IMR-90 (cell line): ENCODE data around the gene CES4A. TPM values are rescaled to one million over a fixed set of nuclear protein-coding genes. Genes with fewer than 3 reads are reported as not detected.

Experiments
- ATAC-seq: fragments of 200-7000 bp; cut with Tn5 transposase; 2 replicates; pipeline ENCODE4 v1.9.1; 2020; ENCODE audit warnings: low read depth, mild to moderate bottlenecking, moderate library complexity
- BruUV-seq: library from RNA; stranded (reverse); fragments of 400-500 nt; replicated peaks from 2 replicates; lab custom pipeline; 2021; lab: Mats Ljungman, UMichigan
- CTCF ChIA-PET: fragments of 300-600 bp; formaldehyde crosslinking; extraction: SDS; loops from one replicate; lab custom pipeline; 2021; ENCODE audit warnings: antibody characterized with exemption; lab: Yijun Ruan, JAX
- POLR2A ChIA-PET: fragments of 300-600 bp; sonication (Branson Sonifier 250); formaldehyde crosslinking; loops from one replicate; lab custom pipeline; 2022; ENCODE audit warnings: antibody characterized with exemption; ENCODE audit not compliant: unreplicated experiment; lab: Charles Lee
- DNase-seq: peaks from one replicate; pipeline ENCODE4 v3.0.0; 2013
- H2AFZ ChIP-seq: replicated peaks from 2 replicates; pipeline ENCODE3; 2013; ENCODE audit warnings: low read length, mild to moderate bottlenecking; ENCODE audit not compliant: poor library complexity
- H2AK5ac ChIP-seq: 2 replicates; pipeline ENCODE4 v1.6.1; 2013; ENCODE audit warnings: low read depth, low read length, inconsistent platforms
- H2AK9ac ChIP-seq: replicated peaks from 2 replicates; pipeline ENCODE3; 2013; ENCODE audit warnings: mild to moderate bottlenecking, low read depth, low read length, moderate library complexity; ENCODE audit not compliant: poor library complexity
- H2BK120ac ChIP-seq: 2 replicates; pipeline ENCODE4 v1.6.1; 2013; ENCODE audit warnings: low read depth, low read length, inconsistent platforms
- H2BK15ac ChIP-seq: 3 replicates; pipeline ENCODE4 v1.6.1; 2013; ENCODE audit warnings: low read depth, low read length, inconsistent platforms
- H2BK20ac ChIP-seq: 2 replicates; pipeline ENCODE4 v1.6.1; 2013; ENCODE audit warnings: low read depth, mild to moderate bottlenecking, inconsistent platforms, low read length, moderate library complexity
- H2BK5ac ChIP-seq: 2 replicates; pipeline ENCODE4 v1.6.1; 2013; ENCODE audit warnings: mild to moderate bottlenecking, low read depth, low read length, inconsistent platforms; ENCODE audit not compliant: poor library complexity, severe bottlenecking
- H3K14ac ChIP-seq: replicated peaks from 2 replicates; pipeline ENCODE4 v1.6.1; 2013; ENCODE audit warnings: low read depth, low read length, inconsistent platforms
- H3K18ac ChIP-seq: 2 replicates; pipeline ENCODE4 v1.6.1; 2013; ENCODE audit warnings: low read depth, low read length, control low read depth
- H3K23ac ChIP-seq: 2 replicates; pipeline ENCODE4 v1.6.1; 2013; ENCODE audit warnings: low read depth, low read length, inconsistent platforms
- H3K27ac ChIP-seq: 2 replicates; pipeline ENCODE4 v1.5.1; 2013; ENCODE audit warnings: mild to moderate bottlenecking, control low read depth, low read length; ENCODE audit not compliant: insufficient read depth
- H3K27me3 ChIP-seq: 2 replicates; pipeline ENCODE4 v1.6.1; 2013; ENCODE audit warnings: low read length; ENCODE audit not compliant: control insufficient read depth, insufficient read depth
- H3K36me3 ChIP-seq: 2 replicates; pipeline ENCODE4 v1.6.1; 2013; ENCODE audit warnings: low read length, mixed read lengths; ENCODE audit not compliant: control insufficient read depth, insufficient read depth
- H3K4ac ChIP-seq: 2 replicates; pipeline ENCODE4 v1.6.1; 2013; ENCODE audit warnings: low read depth, low read length, inconsistent platforms
- H3K4me1 ChIP-seq: 2 replicates; pipeline ENCODE4 v1.6.1; 2013; ENCODE audit warnings: low read length, mixed read lengths; ENCODE audit not compliant: control insufficient read depth, insufficient read depth
- H3K4me2 ChIP-seq: 2 replicates; pipeline ENCODE4 v1.6.1; 2013; ENCODE audit warnings: low read depth, mild to moderate bottlenecking, control low read depth, low read length, moderate library complexity
- H3K4me3 ChIP-seq: 2 replicates; pipeline ENCODE4 v1.5.1; 2013; ENCODE audit warnings: low read depth, mild to moderate bottlenecking, control low read depth, low read length, moderate library complexity; ENCODE audit not compliant: insufficient read depth
- H3K56ac ChIP-seq: 2 replicates; pipeline ENCODE4 v1.6.1; 2013; ENCODE audit warnings: low read length, inconsistent platforms; ENCODE audit not compliant: insufficient read depth; ENCODE audit errors: extremely low read depth
- H3K79me1 ChIP-seq, 2 experiments: 2 replicates each; pipeline ENCODE4 v1.6.1; 2013; ENCODE audit warnings: low read length in 2 of 2, inconsistent platforms in 1 of 2, low read depth in 1 of 2
- H3K9ac ChIP-seq: 2 replicates; pipeline ENCODE4 v1.6.1; 2013; ENCODE audit warnings: low read depth, low read length, control low read depth
- H3K9me1 ChIP-seq: 2 replicates; pipeline ENCODE4 v1.6.1; 2013; ENCODE audit warnings: low read length, inconsistent platforms; ENCODE audit not compliant: insufficient read depth
- H3K9me3 ChIP-seq: 2 replicates; pipeline ENCODE4 v1.6.1; 2013; ENCODE audit warnings: low read length; ENCODE audit not compliant: control insufficient read depth, insufficient read depth
- H4K20me1 ChIP-seq: 2 replicates; pipeline ENCODE4 v1.6.1; 2013; ENCODE audit warnings: low read length, inconsistent platforms; ENCODE audit not compliant: insufficient read depth
- H4K5ac ChIP-seq: 2 replicates; pipeline ENCODE4 v1.6.1; 2013; ENCODE audit warnings: mild to moderate bottlenecking, low read depth, low read length, control low read depth
- H4K8ac ChIP-seq, 2 experiments: 2 replicates each; pipeline ENCODE4 v1.6.1; 2013; ENCODE audit warnings: low read depth in 2 of 2, low read length in 2 of 2, control low read depth in 1 of 2, inconsistent platforms in 1 of 2
- H4K91ac ChIP-seq: 2 replicates; pipeline ENCODE4 v1.6.1; 2013; ENCODE audit warnings: low read depth, low read length, inconsistent platforms; ENCODE audit not compliant: insufficient read depth
- CEBPB ChIP-seq: IDR thresholded peaks from 2 replicates; pipeline ENCODE4 v1.6.1; 2012; ENCODE audit warnings: low read depth, low read length, improper control_type of control experiment
- CHD1 ChIP-seq: IDR thresholded peaks from 2 replicates; pipeline ENCODE4 v1.6.1; 2012; ENCODE audit warnings: low read depth, low read length, improper control_type of control experiment
- MAZ ChIP-seq: IDR thresholded peaks from 2 replicates; pipeline ENCODE4 v1.6.1; 2012; ENCODE audit warnings: low read depth, mild to moderate bottlenecking, low read length, improper control_type of control experiment, moderate library complexity, borderline replicate concordance
- NFE2L2 ChIP-seq: fragments of 150-350 bp; IDR thresholded peaks from 2 replicates; pipeline ENCODE4 v1.6.1; 2016; ENCODE audit warnings: low read depth, mild to moderate bottlenecking, low read length
- POLR2A ChIP-seq: IDR thresholded peaks from 2 replicates; pipeline ENCODE4 v1.6.1; 2012; ENCODE audit warnings: mild to moderate bottlenecking, low read depth, low read length
- WGBS, 2 experiments: methylation state at CpG; one replicate each; pipeline versions ENCODE4 v1.1.5 to v1.1.7; 2013; ENCODE audit warnings: missing lambda C conversion rate in 2 of 2; ENCODE audit not compliant: insufficient read length in 1 of 2; ENCODE audit errors: extremely low coverage in 2 of 2; 5-methylcytosine and 5-hydroxymethylcytosine counted together
- dilution Hi-C: fragments of 300-500 bp; cut with HindIII; formaldehyde crosslinking; loops from one replicate; pipeline ENCODE4 v1.14.3; 2018; ENCODE audit warnings: low sequenced_read_pairs; ENCODE audit not compliant: unreplicated experiment
- in situ Hi-C: fragments of 300-500 bp; cut with MboI; formaldehyde crosslinking; loops from 3 replicates; pipeline ENCODE4 v1.14.3; 2019; ENCODE audit warnings: low sequenced_read_pairs, inconsistent platforms, mixed read lengths
- intact Hi-C: fragments of 100-400 bp; cut with micrococcal nuclease; formaldehyde crosslinking; loops from 2 replicates; pipeline ENCODE4 v1.10.0; 2022
- polyA plus RNA-seq, 3 experiments: library from polyadenylated mRNA; depleted of rRNA; stranded (reverse); fragments of >200 nt; gene quantifications; 2 replicates each; pipeline ENCODE4 v1.2.3, GENCODE V29; 2012; ENCODE audit warnings: low replicate concordance in 1 of 3
- total RNA-seq: library from RNA; depleted of rRNA; stranded (reverse); fragments of >200 nt; gene quantifications from 2 replicates; pipeline ENCODE4 v1.2.3, GENCODE V29; 2012

The CES4A gene
- total and polyA plus RNA-seq, 2 of the 4 experiments (the other 2 are of a cell fraction): 0.72 to 4.7 TPM

DNA sequence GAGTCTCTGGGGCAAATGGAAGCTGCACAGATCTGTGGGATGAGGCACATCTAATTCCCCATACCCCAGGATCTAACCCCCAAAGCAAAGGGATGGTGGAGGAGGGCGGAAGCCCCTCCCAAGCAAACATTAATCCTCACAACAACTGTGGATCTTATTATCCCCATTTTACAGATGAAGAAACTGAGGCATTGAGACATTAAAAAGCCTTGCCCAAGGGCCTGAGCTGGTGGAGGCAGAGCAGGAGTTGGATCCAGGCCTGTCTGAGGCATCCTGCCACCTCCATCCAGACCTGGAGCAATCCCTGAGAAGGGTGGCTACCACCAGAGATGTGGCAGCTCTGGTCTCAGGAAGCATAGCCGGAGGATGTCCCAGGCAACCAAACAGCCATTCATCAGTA lies 22.9 kb downstream of the CES4A start:
- no peaks in the 10 kb centered on the region for H3K9me3 ChIP-seq
- H2BK15ac ChIP-seq: no peak overlapping the region
- H3K9me1 ChIP-seq: no peaks in the 10 kb centered on the region
- dilution Hi-C loops: no loop called here
- H2AK5ac ChIP-seq: no peak overlapping the region
- no peak overlapping the region for H2BK20ac ChIP-seq
- DNase-seq (no peak), ATAC-seq (no peak)
- no peaks in the 10 kb centered on the region for H3K79me1 ChIP-seq
- no peak overlapping the region for H4K91ac ChIP-seq
- no peaks in the 10 kb centered on the region for H3K36me3 ChIP-seq
- peaks cover 4% of the 10 kb centered on the region for H3K4me1 ChIP-seq
- in situ Hi-C loops: no loop called here
- H2BK5ac ChIP-seq: no peak overlapping the region
- H3K4me2 ChIP-seq: no peak overlapping the region
- H3K18ac ChIP-seq: no peak overlapping the region
- H3K27me3 ChIP-seq: peaks cover 7% of the 10 kb centered on the region
- no peak overlapping the region for H3K9ac ChIP-seq
- intact Hi-C loops: loop anchor here (10.0 kb wide), 1 partner anchor 174 kb away; the partner anchor contains the start of gene MATCAP1
- no peak for TF ChIP-seq MAZ
- no peak for TF ChIP-seq CEBPB
- no peak for TF ChIP-seq CHD1
- no peak for TF ChIP-seq POLR2A
- TF ChIP-seq NFE2L2: no peak
- CTCF ChIA-PET: no interaction called here
- H4K8ac ChIP-seq: no peak overlapping the region
- no TSS peak for BruUV-seq
- H3K23ac ChIP-seq: no peak overlapping the region
- H2BK120ac ChIP-seq: no peak overlapping the region
- no peak overlapping the region for H4K5ac ChIP-seq
- WGBS, 2 experiments: 80% methylated on average over 1 of the region's 2 CpGs; no CpG with 5 or more reads in 1 of the 2 experiments
- H4K20me1 ChIP-seq: no peaks in the 10 kb centered on the region
- H3K4ac ChIP-seq: no peak overlapping the region
- no peak overlapping the region for H3K56ac ChIP-seq
- H2AK9ac ChIP-seq: no peak overlapping the region
- H2AFZ ChIP-seq: no peak overlapping the region
- no peak overlapping the region for H3K14ac ChIP-seq
- POLR2A ChIA-PET: no interaction called here
- H3K27ac ChIP-seq: no peak overlapping the region
- no peak overlapping the region for H3K4me3 ChIP-seq
